IMR-90 (cell line): Measurements from ENCODE around the gene DIP2C. TPM values are rescaled to one million over a fixed set of nuclear protein-coding genes. Genes with fewer than 3 reads are reported as not detected.

Experiments used
- ATAC-seq: fragments of 200-7000 bp; cut with Tn5 transposase; 2 replicates; pipeline ENCODE4 v1.9.1; 2020; ENCODE audit warnings: low read depth, mild to moderate bottlenecking, moderate library complexity
- BruUV-seq: library from RNA; stranded (reverse); fragments of 400-500 nt; replicated peaks from 2 replicates; lab custom pipeline; 2021; lab: Mats Ljungman, UMichigan
- CTCF ChIA-PET: fragments of 300-600 bp; formaldehyde crosslinking; extraction: SDS; loops from one replicate; lab custom pipeline; 2021; ENCODE audit warnings: antibody characterized with exemption; lab: Yijun Ruan, JAX
- POLR2A ChIA-PET: fragments of 300-600 bp; sonication (Branson Sonifier 250); formaldehyde crosslinking; loops from one replicate; lab custom pipeline; 2022; ENCODE audit warnings: antibody characterized with exemption; ENCODE audit not compliant: unreplicated experiment; lab: Charles Lee
- DNase-seq: peaks from one replicate; pipeline ENCODE4 v3.0.0; 2013
- H2AFZ ChIP-seq: replicated peaks from 2 replicates; pipeline ENCODE3; 2013; ENCODE audit warnings: low read length, mild to moderate bottlenecking; ENCODE audit not compliant: poor library complexity
- H2AK5ac ChIP-seq: 2 replicates; pipeline ENCODE4 v1.6.1; 2013; ENCODE audit warnings: low read depth, low read length, inconsistent platforms
- H2AK9ac ChIP-seq: replicated peaks from 2 replicates; pipeline ENCODE3; 2013; ENCODE audit warnings: mild to moderate bottlenecking, low read depth, low read length, moderate library complexity; ENCODE audit not compliant: poor library complexity
- H2BK120ac ChIP-seq: 2 replicates; pipeline ENCODE4 v1.6.1; 2013; ENCODE audit warnings: low read depth, low read length, inconsistent platforms
- H2BK15ac ChIP-seq: 3 replicates; pipeline ENCODE4 v1.6.1; 2013; ENCODE audit warnings: low read depth, low read length, inconsistent platforms
- H2BK20ac ChIP-seq: 2 replicates; pipeline ENCODE4 v1.6.1; 2013; ENCODE audit warnings: low read depth, mild to moderate bottlenecking, inconsistent platforms, low read length, moderate library complexity
- H2BK5ac ChIP-seq: 2 replicates; pipeline ENCODE4 v1.6.1; 2013; ENCODE audit warnings: mild to moderate bottlenecking, low read depth, low read length, inconsistent platforms; ENCODE audit not compliant: poor library complexity, severe bottlenecking
- H3K14ac ChIP-seq: replicated peaks from 2 replicates; pipeline ENCODE4 v1.6.1; 2013; ENCODE audit warnings: low read depth, low read length, inconsistent platforms
- H3K18ac ChIP-seq: 2 replicates; pipeline ENCODE4 v1.6.1; 2013; ENCODE audit warnings: low read depth, low read length, control low read depth
- H3K23ac ChIP-seq: 2 replicates; pipeline ENCODE4 v1.6.1; 2013; ENCODE audit warnings: low read depth, low read length, inconsistent platforms
- H3K27ac ChIP-seq: 2 replicates; pipeline ENCODE4 v1.5.1; 2013; ENCODE audit warnings: mild to moderate bottlenecking, control low read depth, low read length; ENCODE audit not compliant: insufficient read depth
- H3K27me3 ChIP-seq: 2 replicates; pipeline ENCODE4 v1.6.1; 2013; ENCODE audit warnings: low read length; ENCODE audit not compliant: control insufficient read depth, insufficient read depth
- H3K36me3 ChIP-seq: 2 replicates; pipeline ENCODE4 v1.6.1; 2013; ENCODE audit warnings: low read length, mixed read lengths; ENCODE audit not compliant: control insufficient read depth, insufficient read depth
- H3K4ac ChIP-seq: 2 replicates; pipeline ENCODE4 v1.6.1; 2013; ENCODE audit warnings: low read depth, low read length, inconsistent platforms
- H3K4me1 ChIP-seq: 2 replicates; pipeline ENCODE4 v1.6.1; 2013; ENCODE audit warnings: low read length, mixed read lengths; ENCODE audit not compliant: control insufficient read depth, insufficient read depth
- H3K4me2 ChIP-seq: 2 replicates; pipeline ENCODE4 v1.6.1; 2013; ENCODE audit warnings: low read depth, mild to moderate bottlenecking, control low read depth, low read length, moderate library complexity
- H3K4me3 ChIP-seq: 2 replicates; pipeline ENCODE4 v1.5.1; 2013; ENCODE audit warnings: low read depth, mild to moderate bottlenecking, control low read depth, low read length, moderate library complexity; ENCODE audit not compliant: insufficient read depth
- H3K56ac ChIP-seq: 2 replicates; pipeline ENCODE4 v1.6.1; 2013; ENCODE audit warnings: low read length, inconsistent platforms; ENCODE audit not compliant: insufficient read depth; ENCODE audit errors: extremely low read depth
- H3K79me1 ChIP-seq, 2 experiments: 2 replicates each; pipeline ENCODE4 v1.6.1; 2013; ENCODE audit warnings: low read length in 2 of 2, inconsistent platforms in 1 of 2, low read depth in 1 of 2
- H3K9ac ChIP-seq: 2 replicates; pipeline ENCODE4 v1.6.1; 2013; ENCODE audit warnings: low read depth, low read length, control low read depth
- H3K9me1 ChIP-seq: 2 replicates; pipeline ENCODE4 v1.6.1; 2013; ENCODE audit warnings: low read length, inconsistent platforms; ENCODE audit not compliant: insufficient read depth
- H3K9me3 ChIP-seq: 2 replicates; pipeline ENCODE4 v1.6.1; 2013; ENCODE audit warnings: low read length; ENCODE audit not compliant: control insufficient read depth, insufficient read depth
- H4K20me1 ChIP-seq: 2 replicates; pipeline ENCODE4 v1.6.1; 2013; ENCODE audit warnings: low read length, inconsistent platforms; ENCODE audit not compliant: insufficient read depth
- H4K5ac ChIP-seq: 2 replicates; pipeline ENCODE4 v1.6.1; 2013; ENCODE audit warnings: mild to moderate bottlenecking, low read depth, low read length, control low read depth
- H4K8ac ChIP-seq, 2 experiments: 2 replicates each; pipeline ENCODE4 v1.6.1; 2013; ENCODE audit warnings: low read depth in 2 of 2, low read length in 2 of 2, control low read depth in 1 of 2, inconsistent platforms in 1 of 2
- H4K91ac ChIP-seq: 2 replicates; pipeline ENCODE4 v1.6.1; 2013; ENCODE audit warnings: low read depth, low read length, inconsistent platforms; ENCODE audit not compliant: insufficient read depth
- BHLHE40 ChIP-seq: fragments of 150-350 bp; IDR thresholded peaks from 2 replicates; pipeline ENCODE4 v1.6.1; 2016; ENCODE audit warnings: mild to moderate bottlenecking, low read depth, low read length
- CEBPB ChIP-seq: IDR thresholded peaks from 2 replicates; pipeline ENCODE4 v1.6.1; 2012; ENCODE audit warnings: low read depth, low read length, improper control_type of control experiment
- CHD1 ChIP-seq: IDR thresholded peaks from 2 replicates; pipeline ENCODE4 v1.6.1; 2012; ENCODE audit warnings: low read depth, low read length, improper control_type of control experiment
- CTCF ChIP-seq: conservative IDR thresholded peaks from 2 replicates; pipeline ENCODE4 v1.5.1; 2012; ENCODE audit warnings: mild to moderate bottlenecking, low read depth, low read length, improper control_type of control experiment
- FOS ChIP-seq: fragments of 150-350 bp; IDR thresholded peaks from 2 replicates; pipeline ENCODE4 v1.6.1; 2016; ENCODE audit warnings: low read depth, low read length
- MAFK ChIP-seq: IDR thresholded peaks from 2 replicates; pipeline ENCODE4 v1.6.1; 2012; ENCODE audit warnings: low read depth, low read length, improper control_type of control experiment
- MAZ ChIP-seq: IDR thresholded peaks from 2 replicates; pipeline ENCODE4 v1.6.1; 2012; ENCODE audit warnings: low read depth, mild to moderate bottlenecking, low read length, improper control_type of control experiment, moderate library complexity, borderline replicate concordance
- MXI1 ChIP-seq: IDR thresholded peaks from 2 replicates; pipeline ENCODE4 v1.6.1; 2012; ENCODE audit warnings: low read depth, mild to moderate bottlenecking, low read length, moderate library complexity, borderline replicate concordance
- NFE2L2 ChIP-seq: fragments of 150-350 bp; IDR thresholded peaks from 2 replicates; pipeline ENCODE4 v1.6.1; 2016; ENCODE audit warnings: low read depth, mild to moderate bottlenecking, low read length
- POLR2A ChIP-seq: IDR thresholded peaks from 2 replicates; pipeline ENCODE4 v1.6.1; 2012; ENCODE audit warnings: mild to moderate bottlenecking, low read depth, low read length
- RAD21 ChIP-seq: IDR thresholded peaks from 2 replicates; pipeline ENCODE4 v1.6.1; 2012; ENCODE audit warnings: low read length, improper control_type of control experiment
- RCOR1 ChIP-seq: IDR thresholded peaks from 2 replicates; pipeline ENCODE4 v1.6.1; 2012; ENCODE audit warnings: mild to moderate bottlenecking, low read length, improper control_type of control experiment; ENCODE audit not compliant: insufficient replicate concordance
- RFX5 ChIP-seq: IDR thresholded peaks from 2 replicates; pipeline ENCODE4 v1.8.0; 2012; ENCODE audit warnings: low read depth, mild to moderate bottlenecking, low read length, moderate library complexity
- SMC3 ChIP-seq: fragments of 150-350 bp; IDR thresholded peaks from 2 replicates; pipeline ENCODE4 v1.6.1; 2016; ENCODE audit warnings: low read depth, mild to moderate bottlenecking, antibody characterized with exemption, low read length, moderate library complexity
- USF2 ChIP-seq: fragments of 150-350 bp; IDR thresholded peaks from 2 replicates; pipeline ENCODE4 v1.6.1; 2017; ENCODE audit warnings: mild to moderate bottlenecking, antibody characterized with exemption, low read length, low read depth
- WGBS, 2 experiments: methylation state at CpG; one replicate each; pipeline versions ENCODE4 v1.1.5 to v1.1.7; 2013; ENCODE audit warnings: missing lambda C conversion rate in 2 of 2; ENCODE audit not compliant: insufficient read length in 1 of 2; ENCODE audit errors: extremely low coverage in 2 of 2; 5-methylcytosine and 5-hydroxymethylcytosine counted together
- dilution Hi-C: fragments of 300-500 bp; cut with HindIII; formaldehyde crosslinking; loops from one replicate; pipeline ENCODE4 v1.14.3; 2018; ENCODE audit warnings: low sequenced_read_pairs; ENCODE audit not compliant: unreplicated experiment
- in situ Hi-C: fragments of 300-500 bp; cut with MboI; formaldehyde crosslinking; loops from 3 replicates; pipeline ENCODE4 v1.14.3; 2019; ENCODE audit warnings: low sequenced_read_pairs, inconsistent platforms, mixed read lengths
- intact Hi-C: fragments of 100-400 bp; cut with micrococcal nuclease; formaldehyde crosslinking; loops from 2 replicates; pipeline ENCODE4 v1.10.0; 2022
- polyA plus RNA-seq, 3 experiments: library from polyadenylated mRNA; depleted of rRNA; stranded (reverse); fragments of >200 nt; gene quantifications; 2 replicates each; pipeline ENCODE4 v1.2.3, GENCODE V29; 2012; ENCODE audit warnings: low replicate concordance in 1 of 3
- total RNA-seq: library from RNA; depleted of rRNA; stranded (reverse); fragments of >200 nt; gene quantifications from 2 replicates; pipeline ENCODE4 v1.2.3, GENCODE V29; 2012
- TF ChIP-seq, protein P1 (sequence below): fragments of 150-350 bp; IDR thresholded peaks from 2 replicates; pipeline ENCODE4 v1.6.1; 2016; ENCODE audit warnings: low read depth, mild to moderate bottlenecking, low read length, moderate library complexity, borderline replicate concordance

DIP2C gene
- total and polyA plus RNA-seq, 2 of the 4 experiments (the other 2 are of a cell fraction): 8.6 to 17.3 TPM

- Histone ChIP-seq H3K4me3 (no peak overlapping the region), H3K4me1 (no peaks in the 10 kb centered on the region), H3K27me3 (no peaks in the 10 kb centered on the region), H2BK120ac (no peak overlapping the region), H2AK9ac (no peak overlapping the region), H2AK5ac (no peak overlapping the region), H3K56ac (no peak overlapping the region), H2BK20ac (no peak overlapping the region), H4K8ac (no peak overlapping the region), H2BK5ac (no peak overlapping the region), H3K4me2 (no peak overlapping the region), H4K5ac (no peak overlapping the region), H3K9me3 (no peaks in the 10 kb centered on the region), H3K79me1 (peaks cover 0 to 8% of the 10 kb centered on the region in 2 experiments; a peak in 3 of 4 replicates), H3K18ac (no peak overlapping the region), H3K9ac (no peak overlapping the region), H3K27ac (no peak overlapping the region), H2BK15ac (no peak overlapping the region), H4K20me1 (no peaks in the 10 kb centered on the region), H3K14ac (no peak overlapping the region), H3K23ac (no peak overlapping the region), H2AFZ (no peak overlapping the region), H3K36me3 (peaks cover 36% of the 10 kb centered on the region), H4K91ac (no peak overlapping the region), H3K9me1 (peaks cover 17% of the 10 kb centered on the region), H3K4ac (no peak overlapping the region)
- dilution Hi-C loops: no loop called here
- ATAC-seq (no peak), DNase-seq (no peak)
- intact Hi-C loops: no loop called here
- TF ChIP-seq NFE2L2: no peak
- TF ChIP-seq, protein P1, sequence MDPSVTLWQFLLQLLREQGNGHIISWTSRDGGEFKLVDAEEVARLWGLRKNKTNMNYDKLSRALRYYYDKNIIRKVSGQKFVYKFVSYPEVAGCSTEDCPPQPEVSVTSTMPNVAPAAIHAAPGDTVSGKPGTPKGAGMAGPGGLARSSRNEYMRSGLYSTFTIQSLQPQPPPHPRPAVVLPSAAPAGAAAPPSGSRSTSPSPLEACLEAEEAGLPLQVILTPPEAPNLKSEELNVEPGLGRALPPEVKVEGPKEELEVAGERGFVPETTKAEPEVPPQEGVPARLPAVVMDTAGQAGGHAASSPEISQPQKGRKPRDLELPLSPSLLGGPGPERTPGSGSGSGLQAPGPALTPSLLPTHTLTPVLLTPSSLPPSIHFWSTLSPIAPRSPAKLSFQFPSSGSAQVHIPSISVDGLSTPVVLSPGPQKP: no peak
- no peak for TF ChIP-seq CEBPB
- no peak for TF ChIP-seq POLR2A
- no peak for TF ChIP-seq MAFK
- TF ChIP-seq CHD1: no peak
- TF ChIP-seq RAD21: no peak
- no peak for TF ChIP-seq MAZ
- no peak for TF ChIP-seq MXI1
- no peak for TF ChIP-seq USF2
- TF ChIP-seq FOS: no peak
- TF ChIP-seq RFX5: no peak
- TF ChIP-seq RCOR1: no peak
- TF ChIP-seq SMC3: no peak
- no peak for TF ChIP-seq BHLHE40
- TF ChIP-seq CTCF: no peak
- in situ Hi-C loops: no loop called here
- 95% methylated on average over 9 of the region's 18 CpGs; no CpG with 5 or more reads in 1 of the 2 experiments for WGBS, 2 experiments
- POLR2A ChIA-PET: no interaction called here
- no TSS peak for BruUV-seq
- CTCF ChIA-PET: no interaction called here
Measured at GRCh38 chr10:275680-276079, 413.8 kb downstream of the DIP2C start.
